K562 (cell line): ENCODE data around the gene ULK2. TPM values are rescaled to one million over a fixed set of nuclear protein-coding genes. Genes with fewer than 3 reads are reported as not detected.

Experiments used
- ATAC-seq: fragments of 200-7000 bp; cut with Tn5 transposase; 3 replicates; pipeline ENCODE4 v1.9.1; 2020; ENCODE audit warnings: moderate library complexity
- BruUV-seq: library from RNA; stranded (reverse); fragments of 400-500 nt; replicated peaks from 2 replicates; lab custom pipeline; 2021; lab: Mats Ljungman, UMichigan
- CTCF ChIA-PET: fragments of 300-600 bp; formaldehyde crosslinking; extraction: SDS; loops from one replicate; lab custom pipeline; 2021; ENCODE audit warnings: low intra/inter-chr PET ratio; lab: Yijun Ruan, JAX
- POLR2A ChIA-PET: fragments of 300-600, 350-650 bp; sonication (Branson Sonifier 250); formaldehyde crosslinking; extraction: SDS; loops from one replicate; lab custom pipeline; 2021; ENCODE audit warnings: antibody characterized with exemption, inconsistent platforms; lab: Yijun Ruan, JAX
- DNase-seq, 4 experiments: peaks; one replicate each; pipeline versions ENCODE4 v3.0.0 to v3.0.0-alpha.2; 2011 to 2018; ENCODE audit warnings: low spot score in 3 of 4, mixed read lengths in 3 of 4; ENCODE audit errors: extremely low read depth in 1 of 4
- FAIRE-seq: peaks from 2 replicates; lab custom pipeline; 2011; peaks lifted over from hg19 to GRCh38; lab: Jason Lieb, UNC
- H2AFZ ChIP-seq: 2 replicates; pipeline ENCODE4 v1.6.0; 2011; ENCODE audit warnings: low read depth, low read length, control low read depth, inconsistent platforms
- H3K27ac ChIP-seq: fragments of 200-600 bp; 3 replicates; pipeline ENCODE4 v1.8.0; 2011; ENCODE audit warnings: low read depth, mild to moderate bottlenecking, control low read depth, inconsistent platforms, low read length, moderate library complexity, mixed read lengths; ENCODE audit errors: extremely low read depth
- H3K27me3 ChIP-seq, 2 experiments: fragments of 300-600 bp in 1 of 2; 2 replicates in 1 of 2; 3 replicates in 1 of 2; pipeline versions ENCODE4 v1.6.0 to v1.8.0; 2011; ENCODE audit warnings: inconsistent platforms in 2 of 2, low read length in 2 of 2, mild to moderate bottlenecking in 1 of 2, mixed read lengths in 1 of 2, moderate library complexity in 1 of 2; ENCODE audit not compliant: control insufficient read depth in 2 of 2, insufficient read depth in 2 of 2
- H3K36me3 ChIP-seq: fragments of 300-600 bp; 3 replicates; pipeline ENCODE4 v1.8.0; 2011; ENCODE audit warnings: mild to moderate bottlenecking, low read length, inconsistent platforms; ENCODE audit not compliant: control insufficient read depth, insufficient read depth
- H3K4me1 ChIP-seq, 2 experiments: fragments of 200-600 bp in 1 of 2; replicated peaks in 1 of 2; 2 replicates in 1 of 2; 3 replicates in 1 of 2; pipeline versions ENCODE4 v1.5.1 to v1.8.0; 2011; ENCODE audit warnings: inconsistent platforms in 2 of 2, low read length in 2 of 2, mild to moderate bottlenecking in 1 of 2, mixed read lengths in 1 of 2, moderate library complexity in 1 of 2; ENCODE audit not compliant: control insufficient read depth in 2 of 2, insufficient read depth in 2 of 2
- H3K4me2 ChIP-seq: 2 replicates; pipeline ENCODE4 v1.6.1; 2011; ENCODE audit warnings: low read length, control low read depth, inconsistent platforms, mixed read lengths; ENCODE audit not compliant: insufficient read depth
- H3K4me3 ChIP-seq: fragments of 200-600 bp; sonication (generic), shearing (Covaris generic); 2 replicates; pipeline ENCODE4 v1.5.1; 2016; ENCODE audit warnings: control low read depth, inconsistent platforms
- H3K79me2 ChIP-seq: fragments of 200-600 bp; 3 replicates; pipeline ENCODE4 v1.8.0; 2011; ENCODE audit warnings: low read length, inconsistent platforms; ENCODE audit not compliant: control insufficient read depth, insufficient read depth
- H3K9ac ChIP-seq, 2 experiments: 2 replicates each; pipeline versions ENCODE4 v1.6.0 to v1.6.1; 2011; ENCODE audit warnings: low read depth in 2 of 2, low read length in 2 of 2, control low read depth in 1 of 2, inconsistent platforms in 1 of 2, mild to moderate bottlenecking in 1 of 2, mixed read lengths in 1 of 2; ENCODE audit not compliant: insufficient read depth in 1 of 2
- H3K9me1 ChIP-seq: one replicate; pipeline ENCODE4 v1.6.0; 2011; ENCODE audit warnings: inconsistent platforms, mild to moderate bottlenecking, low read length, moderate library complexity; ENCODE audit not compliant: control insufficient read depth, insufficient read depth
- H3K9me3 ChIP-seq: replicated peaks from 2 replicates; pipeline ENCODE4 v1.5.1; 2011; ENCODE audit warnings: low read depth, low read length, inconsistent platforms; ENCODE audit not compliant: control insufficient read depth, insufficient read depth
- H4K20me1 ChIP-seq: replicated peaks from 2 replicates; pipeline ENCODE4 v1.6.1; 2011; ENCODE audit warnings: low read length, inconsistent platforms, mixed read lengths; ENCODE audit not compliant: control insufficient read depth, insufficient read depth
- CBX2 ChIP-seq: fragments of 200-600 bp; sonication (generic); IDR thresholded peaks from one replicate; pipeline ENCODE4 v1.6.1; 2012; ENCODE audit warnings: mild to moderate bottlenecking, low read length, inconsistent platforms; ENCODE audit not compliant: insufficient read depth, poor library complexity, severe bottlenecking
- DIDO1 ChIP-seq: fragments of 450-650 bp; IDR thresholded peaks from 2 replicates; pipeline ENCODE4 v1.6.1; 2016; ENCODE audit warnings: low read depth, missing biosample characterization, missing genetic modification characterization
- EGR1 ChIP-seq: fragments of 450-650 bp; conservative IDR thresholded peaks from 2 replicates; pipeline ENCODE4 v1.6.1; 2017; ENCODE audit warnings: mild to moderate bottlenecking
- EHMT2 ChIP-seq: fragments of 450-650 bp; IDR thresholded peaks from 2 replicates; pipeline ENCODE4 v1.6.1; 2018; ENCODE audit warnings: antibody characterized with exemption
- HNRNPH1 ChIP-seq: fragments of 200-400 bp; formaldehyde crosslinking; optimal IDR thresholded peaks from 2 replicates; pipeline ENCODE3; 2017; ENCODE audit warnings: low read depth, mild to moderate bottlenecking, low read length, moderate library complexity
- JUN ChIP-seq, 2 experiments: sonication (generic) in 1 of 2; formaldehyde crosslinking in 1 of 2; IDR thresholded peaks; 2 replicates each; pipeline versions ENCODE4 v1.6.1 to v1.8.0; 2012 to 2022; ENCODE audit warnings: borderline replicate concordance in 2 of 2, mild to moderate bottlenecking in 2 of 2, improper control_type of control experiment in 1 of 2, low read depth in 1 of 2, low read length in 1 of 2, missing genetic modification reagents in 1 of 2
- KDM5B ChIP-seq: fragments of 200-600 bp; sonication (generic); IDR thresholded peaks from 2 replicates; pipeline ENCODE4 v1.6.1; 2012; ENCODE audit warnings: low read depth, mild to moderate bottlenecking, moderate library complexity, low read length, control low read depth, inconsistent platforms; ENCODE audit not compliant: insufficient replicate concordance
- LARP7 ChIP-seq: fragments of 450-650 bp; IDR thresholded peaks from 2 replicates; pipeline ENCODE4 v1.6.1; 2016
- MECOM ChIP-seq: fragments of 250-450 bp; sonication (Bioruptor Pico); IDR thresholded peaks from 2 replicates; pipeline ENCODE4 v1.8.0; 2022; ENCODE audit warnings: inconsistent platforms
- RBFOX2 ChIP-seq: fragments of 200-400 bp; formaldehyde crosslinking; IDR thresholded peaks from 2 replicates; pipeline ENCODE4 v1.6.1; 2017; ENCODE audit warnings: low read depth, mild to moderate bottlenecking, low read length, moderate library complexity
- RFX5 ChIP-seq: IDR thresholded peaks from 2 replicates; pipeline ENCODE4 v1.6.1; 2011; ENCODE audit warnings: low read depth, mild to moderate bottlenecking, improper control_type of control experiment, low read length
- SAFB2 ChIP-seq: fragments of 200-400 bp; formaldehyde crosslinking; IDR thresholded peaks from 2 replicates; pipeline ENCODE4 v1.6.1; 2018; ENCODE audit warnings: borderline replicate concordance, low read length, low read depth, moderate library complexity; ENCODE audit not compliant: severe bottlenecking
- ZNF184 ChIP-seq: sonication (generic); formaldehyde crosslinking; IDR thresholded peaks from 2 replicates; pipeline ENCODE4 v1.5.0; 2020; ENCODE audit warnings: missing genetic modification reagents
- WGBS: fragments of 100-300 bp; shearing (Covaris generic); methylation state at CpG from one replicate; pipeline ENCODE4 v1.1.6; 2016; ENCODE audit warnings: low coverage, mixed read lengths; ENCODE audit not compliant: insufficient coverage; ENCODE audit errors: missing lambda C conversion rate; 5-methylcytosine and 5-hydroxymethylcytosine counted together
- in situ Hi-C: fragments of 300-500 bp; cut with MboI; formaldehyde crosslinking; loops from 4 replicates; pipeline ENCODE4 v1.15.0; 2018; ENCODE audit warnings: inconsistent platforms, mixed read lengths
- intact Hi-C: fragments of 100-400 bp; cut with micrococcal nuclease; formaldehyde crosslinking; loops from 2 replicates; pipeline ENCODE4 v1.14.2; 2022
- polyA plus RNA-seq, 8 experiments: library from polyadenylated mRNA; depleted of rRNA in 4 of 8; stranded (reverse) in 5 of 8; unstranded in 3 of 8; fragments of >200 nt; fragmentation: Nextera tagmentation in 2 of 8; fragmentation: Illumina TruSeq in 1 of 8; extraction: Ambion mirVana in 2 of 8; extraction: Trizol in 1 of 8; gene quantifications; 2 replicates each; pipeline versions ENCODE4 v1.2.1 to v1.2.3, GENCODE V29; 2011 to 2014; ENCODE audit warnings: inconsistent platforms in 1 of 8, missing spikeins in 1 of 8
- total RNA-seq, 7 experiments: library from RNA; depleted of rRNA in 6 of 7; stranded (reverse); fragments of >200 nt in 6 of 7; fragmentation: Illumina TruSeq in 2 of 7; extraction: Trizol in 2 of 7; gene quantifications; 2 replicates each; pipeline versions ENCODE4 v1.2.1 to v1.2.3, GENCODE V29; 2011 to 2021; ENCODE audit warnings: low replicate concordance in 1 of 7

The ULK2 gene
- total and polyA plus RNA-seq, 9 of the 15 experiments (the other 6 are each of a cell fraction or from before 2014, with no cell fraction given) = 0.01 to 0.18 (median 0.07) TPM; not detected in 5

GRCh38 chr17:19757536-19758180 is 110.1 kb downstream of the ULK2 start:
- H3K9ac ChIP-seq = no peak overlapping the region
- ChIA-PET CTCF (no interaction called here), POLR2A (no interaction called here)
- H3K4me2 ChIP-seq = no peak overlapping the region
- BruUV-seq = no TSS peak
- H3K9me3 ChIP-seq = no peaks in the 10 kb centered on the region
- intact Hi-C loops = no loop called here
- no peaks in the 10 kb centered on the region for H3K79me2 ChIP-seq
- H3K27me3 ChIP-seq = peaks cover 4 to 33% of the 10 kb centered on the region in 2 experiments; a peak in 3 of 5 replicates
- no peak overlapping the region for H3K27ac ChIP-seq
- H4K20me1 ChIP-seq = no peaks in the 10 kb centered on the region
- 0% methylated on average over 6 of the region's 12 CpGs for WGBS
- in situ Hi-C loops = no loop called here
- H3K36me3 ChIP-seq = no peaks in the 10 kb centered on the region
- no peaks in the 10 kb centered on the region; a peak in 1 of 5 replicates for H3K4me1 ChIP-seq
- no peak for FAIRE-seq
- H3K9me1 ChIP-seq = no peaks in the 10 kb centered on the region
- no peak for ATAC-seq
- TF ChIP-seq LARP7 (no peak), RFX5 (no peak), RBFOX2 (no peak), SAFB2 (no peak), EHMT2 (no peak), DIDO1 (no peak), HNRNPH1 (no peak), CBX2 (no peak), MECOM (CRISPR knock-in tag) (no peak), JUN (IDR thresholded peaks at IDR 0.05; ENCODE audit: borderline replicate concordance, low read depth, low read length) (no peak), JUN (CRISPR knock-in tag; IDR thresholded peaks at IDR 0.05; ENCODE audit: borderline replicate concordance) (no peak), ZNF184 (CRISPR knock-in tag) (no peak), EGR1 (no peak), KDM5B (no peak)
- DNase-seq = no peak
- H2AFZ ChIP-seq = no peak overlapping the region
- no peak overlapping the region for H3K4me3 ChIP-seq
